ENCODE measurements around the gene HLA-DMB. TPM values are rescaled to one million over a fixed set of nuclear protein-coding genes. Genes with fewer than 3 reads are reported as not detected.

HLA-DMB gene
- total RNA-seq, 1 experiment from 2014 or later, result 3.3 TPM

DNA sequence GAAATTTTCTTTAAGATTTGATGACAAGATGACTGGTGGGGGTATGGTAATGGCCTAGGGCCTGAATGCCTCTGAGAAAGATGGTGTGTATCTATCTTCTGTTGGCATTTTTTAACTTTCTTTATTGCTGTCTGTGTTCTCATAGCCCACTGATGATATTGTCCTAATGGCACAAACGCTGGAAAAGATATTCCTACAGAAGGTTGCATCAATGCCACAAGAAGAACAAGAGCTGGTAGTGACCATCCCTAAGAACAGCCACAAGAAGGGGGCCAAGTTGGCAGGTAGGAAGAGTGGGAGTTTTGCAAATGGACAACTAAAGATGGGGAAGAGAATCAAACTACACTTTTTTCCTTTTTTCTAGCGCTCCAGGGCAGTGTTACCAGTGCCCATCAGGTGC lies 35.1 kb upstream of the HLA-DMB start:
- peaks cover 93% of the 10 kb centered on the region for H3K79me2 ChIP-seq (ENCODE audit: insufficient read depth, low read length)
- CTCF ChIA-PET, result no interaction called here
- H3K4me2 ChIP-seq (ENCODE audit: low read length), result no peak overlapping the region
- H4K20me1 ChIP-seq (ENCODE audit: insufficient read depth), result peaks cover 82% of the 10 kb centered on the region
- H3K9me3 ChIP-seq (ENCODE audit: control insufficient read depth in 1 of 2, insufficient read depth in 1 of 2, low read depth in 1 of 2, low read length in 2 of 2), result no peaks in the 10 kb centered on the region
- RAD21 ChIA-PET (ENCODE audit: low non-redundant PET in 1 of 2, low total read pairs in 2 of 2, uncharacterized antibody in 2 of 2, unreplicated experiment in 2 of 2), result no interaction called here
- no peak overlapping the region for H2AFZ ChIP-seq (ENCODE audit: low read depth, low read length, poor library complexity, severe bottlenecking)
- POLR2A ChIA-PET, result interaction anchor here (1.2 kb wide), 1 partner anchor 23 kb away, joined by 3 read pairs; the partner anchor contains the start of gene HLA-DMA
- BruUV-seq (replicated peaks), result no TSS peak
- H3K27me3 ChIP-seq (ENCODE audit: insufficient read depth, low read length), result no peaks in the 10 kb centered on the region
- ATAC-seq (no peak), DNase-seq (ENCODE audit: low read depth, low spot score) (no peak)
- intact Hi-C loops (cut with micrococcal nuclease), result no loop called here
- H3K4me1 ChIP-seq (ENCODE audit: control insufficient read depth in 1 of 2, insufficient read depth in 2 of 2, low read length in 2 of 2), result peaks cover 5 to 27% of the 10 kb centered on the region in 2 experiments; a peak in 3 of 4 replicates
- no peaks in the 10 kb centered on the region for H3K9me2 ChIP-seq (ENCODE audit: insufficient read depth)
- H3K4me3 ChIP-seq (replicated peaks in 1 of 2; ENCODE audit: low read depth in 1 of 2, low read length in 2 of 2), result no peak overlapping the region
- H3K9ac ChIP-seq (ENCODE audit: low read length), result no peak overlapping the region
- TF ChIP-seq ELF1 (IDR thresholded peaks at IDR 0.05; ENCODE audit: borderline replicate concordance, low read depth) (no peak), POLR2A (IDR thresholded peaks at IDR 0.05; ENCODE audit: borderline replicate concordance, extremely low read depth, insufficient read depth, insufficient read length) (no peak), SIN3A (IDR thresholded peaks at IDR 0.05; ENCODE audit: low read depth) (no peak), ZNF274 (IDR thresholded peaks at IDR 0.05; ENCODE audit: low read depth, low read length) (no peak), SRF (IDR thresholded peaks at IDR 0.05; ENCODE audit: low read depth) (no peak)
- TF ChIP-seq, protein P1, sequence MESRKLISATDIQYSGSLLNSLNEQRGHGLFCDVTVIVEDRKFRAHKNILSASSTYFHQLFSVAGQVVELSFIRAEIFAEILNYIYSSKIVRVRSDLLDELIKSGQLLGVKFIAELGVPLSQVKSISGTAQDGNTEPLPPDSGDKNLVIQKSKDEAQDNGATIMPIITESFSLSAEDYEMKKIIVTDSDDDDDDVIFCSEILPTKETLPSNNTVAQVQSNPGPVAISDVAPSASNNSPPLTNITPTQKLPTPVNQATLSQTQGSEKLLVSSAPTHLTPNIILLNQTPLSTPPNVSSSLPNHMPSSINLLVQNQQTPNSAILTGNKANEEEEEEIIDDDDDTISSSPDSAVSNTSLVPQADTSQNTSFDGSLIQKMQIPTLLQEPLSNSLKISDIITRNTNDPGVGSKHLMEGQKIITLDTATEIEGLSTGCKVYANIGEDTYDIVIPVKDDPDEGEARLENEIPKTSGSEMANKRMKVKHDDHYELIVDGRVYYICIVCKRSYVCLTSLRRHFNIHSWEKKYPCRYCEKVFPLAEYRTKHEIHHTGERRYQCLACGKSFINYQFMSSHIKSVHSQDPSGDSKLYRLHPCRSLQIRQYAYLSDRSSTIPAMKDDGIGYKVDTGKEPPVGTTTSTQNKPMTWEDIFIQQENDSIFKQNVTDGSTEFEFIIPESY (IDR thresholded peaks at IDR 0.05; ENCODE audit: extremely low read depth, insufficient replicate concordance, low read length), result no peak
- TF ChIP-seq, protein P2, sequence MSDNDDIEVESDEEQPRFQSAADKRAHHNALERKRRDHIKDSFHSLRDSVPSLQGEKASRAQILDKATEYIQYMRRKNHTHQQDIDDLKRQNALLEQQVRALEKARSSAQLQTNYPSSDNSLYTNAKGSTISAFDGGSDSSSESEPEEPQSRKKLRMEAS (IDR thresholded peaks at IDR 0.05), result no peak
- H3K36me3 ChIP-seq (ENCODE audit: control insufficient read depth in 1 of 2, insufficient read depth in 2 of 2, low read length in 2 of 2), result peaks cover 71 to 85% of the 10 kb centered on the region in 2 experiments
- H3K27ac ChIP-seq (ENCODE audit: low read depth, low read length), result no peak overlapping the region
